Measurements from ENCODE around the gene MAP2K2.
"Not testable (repeated sequence)": the region's sequence is repeated elsewhere in the genome, so short reads cannot be mapped to it uniquely, and the experiment has no call there.

DNA sequence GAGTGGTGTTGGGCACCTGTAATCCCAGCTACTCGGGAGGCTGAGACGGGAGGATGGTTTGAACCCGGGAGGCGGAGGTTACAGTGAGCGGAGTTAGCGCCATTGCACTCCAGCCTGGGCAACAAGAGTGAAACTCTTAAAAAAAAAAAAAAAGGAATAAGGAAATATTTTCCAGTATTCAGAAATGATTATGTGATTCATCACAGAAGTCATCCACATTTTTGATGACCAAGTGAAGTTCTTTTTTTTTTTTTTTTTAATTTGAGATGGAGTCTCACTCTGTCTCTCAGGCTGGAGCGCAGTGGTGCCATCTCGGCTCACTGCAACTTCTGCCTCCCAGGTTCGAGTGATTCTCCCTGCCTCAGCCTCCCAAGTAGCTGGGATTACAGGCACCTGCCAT lies 11.5 kb upstream of the MAP2K2 start:
- TF ChIP-seq EZH2 (IDR thresholded peaks at IDR 0.05); POLR2AphosphoS5 (IDR thresholded peaks at IDR 0.05; ENCODE audit: borderline replicate concordance, low read depth, low read length): not testable (repeated sequence)

Measured in SK-N-MC (cell line).